GM12892 (cell line): ENCODE data around the gene SCN10A.

Experiments used
- POLR2A ChIP-seq: IDR thresholded peaks from 2 replicates; pipeline ENCODE4 v1.6.1; 2011; ENCODE audit warnings: low read depth, low read length, control low read depth
- POLR2AphosphoS5 ChIP-seq: IDR thresholded peaks from 2 replicates; pipeline ENCODE4 v1.6.1; 2011; ENCODE audit warnings: low read depth, low read length, control low read depth
- TAF1 ChIP-seq: IDR thresholded peaks from 2 replicates; pipeline ENCODE4 v1.6.1; 2011; ENCODE audit warnings: low read depth, mild to moderate bottlenecking, control low read depth, low read length, borderline replicate concordance

DNA sequence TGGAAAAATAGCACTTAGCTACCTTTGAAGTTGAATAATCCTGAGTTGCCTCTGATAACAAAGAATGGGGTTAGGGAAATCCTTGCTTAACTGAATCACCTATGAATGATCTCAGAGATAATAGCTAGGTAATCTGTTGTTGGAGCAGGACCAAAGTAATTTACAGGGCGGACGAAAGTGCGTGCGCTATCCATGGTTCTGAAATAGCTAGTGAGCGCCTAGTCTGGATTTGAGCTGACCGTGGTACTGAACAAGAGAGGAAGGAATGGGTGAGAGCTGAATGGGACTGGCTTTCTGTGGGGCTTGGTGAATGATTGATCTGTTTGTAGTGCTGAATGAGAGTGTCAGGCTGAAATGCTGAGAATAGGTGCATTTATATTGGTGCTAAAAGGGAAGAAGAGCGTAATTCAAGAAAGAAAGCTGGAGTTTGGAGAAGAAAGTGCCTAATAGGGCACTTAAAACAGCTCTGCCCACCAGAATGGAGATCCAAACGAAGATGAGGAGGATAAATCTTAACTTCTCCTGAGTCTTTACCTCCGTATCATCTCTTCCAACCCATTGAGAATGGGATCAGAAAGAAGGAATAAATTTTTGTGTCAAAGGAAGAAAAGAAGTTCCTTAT lies 10.1 kb downstream of the SCN10A start:
- TF ChIP-seq POLR2A (no peak), POLR2AphosphoS5 (no peak), TAF1 (no peak)
